HG03139 (cell line): ENCODE measurements around the gene ENTPD8.

Experiments
- ATAC-seq: cut with Tn5 transposase; IDR thresholded peaks from one replicate; pipeline ENCODE4 v1.9.1; 2021; ENCODE audit not compliant: unreplicated experiment

Gene ENTPD8

DNA sequence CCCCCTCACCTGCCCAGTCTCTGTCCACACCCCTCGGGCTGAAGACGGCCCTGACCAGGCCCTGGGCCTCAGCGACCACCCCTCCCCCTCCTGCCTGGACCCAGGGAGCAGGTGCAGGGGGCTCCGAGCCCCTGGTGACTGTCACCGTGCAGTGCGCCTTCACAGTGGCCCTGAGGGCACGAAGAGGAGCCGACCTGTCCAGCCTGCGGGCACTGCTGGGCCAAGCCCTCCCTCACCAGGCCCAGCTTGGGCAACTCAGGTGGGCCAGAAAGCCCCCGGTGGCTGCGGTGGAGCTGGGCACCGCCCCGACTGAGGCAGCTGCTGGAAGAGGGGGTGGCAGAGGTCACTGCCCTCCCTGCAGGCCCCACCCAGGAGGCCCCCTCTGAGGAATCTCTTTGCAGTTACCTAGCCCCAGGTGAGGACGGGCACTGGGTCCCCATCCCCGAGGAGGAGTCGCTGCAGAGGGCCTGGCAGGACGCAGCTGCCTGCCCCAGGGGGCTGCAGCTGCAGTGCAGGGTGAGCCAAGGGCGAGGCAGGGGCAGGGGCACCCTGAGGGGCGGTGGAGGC lies 7.7 kb downstream of the ENTPD8 start:
- ATAC-seq, result no peak

DNA sequence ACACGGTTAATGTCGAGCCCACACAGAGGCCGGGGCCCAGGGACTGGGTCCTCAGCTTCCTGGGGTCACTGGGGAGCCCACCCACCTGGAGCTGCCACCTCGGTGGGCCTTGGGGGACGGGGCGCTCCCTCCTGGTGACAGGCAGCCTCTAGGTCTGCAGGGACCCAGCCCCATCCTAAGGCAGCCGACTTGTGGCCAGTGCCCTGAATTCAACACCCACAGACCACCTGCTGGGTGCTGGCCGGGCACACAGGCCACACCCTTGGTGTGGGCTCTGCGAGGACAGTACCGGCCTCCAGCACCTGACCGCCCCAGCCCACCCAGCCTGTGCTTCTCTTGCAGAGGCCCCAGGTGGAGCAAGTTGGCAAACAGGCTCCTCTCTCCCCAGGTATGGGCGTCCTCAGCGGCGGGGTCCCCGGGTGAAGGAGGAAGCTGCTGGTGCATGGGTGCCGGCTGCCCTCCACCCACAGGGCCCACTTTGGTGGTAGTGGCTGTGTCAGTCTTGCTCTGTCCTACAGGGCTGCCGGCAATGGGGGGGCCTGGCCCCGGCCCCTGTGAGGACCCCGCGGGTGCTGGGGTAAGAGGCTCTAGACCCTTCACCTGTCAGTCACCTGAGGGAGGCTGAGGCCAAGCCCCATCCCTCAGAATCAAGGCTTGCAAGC lies 8.3 kb downstream of the ENTPD8 start:
- ATAC-seq, result no peak

DNA sequence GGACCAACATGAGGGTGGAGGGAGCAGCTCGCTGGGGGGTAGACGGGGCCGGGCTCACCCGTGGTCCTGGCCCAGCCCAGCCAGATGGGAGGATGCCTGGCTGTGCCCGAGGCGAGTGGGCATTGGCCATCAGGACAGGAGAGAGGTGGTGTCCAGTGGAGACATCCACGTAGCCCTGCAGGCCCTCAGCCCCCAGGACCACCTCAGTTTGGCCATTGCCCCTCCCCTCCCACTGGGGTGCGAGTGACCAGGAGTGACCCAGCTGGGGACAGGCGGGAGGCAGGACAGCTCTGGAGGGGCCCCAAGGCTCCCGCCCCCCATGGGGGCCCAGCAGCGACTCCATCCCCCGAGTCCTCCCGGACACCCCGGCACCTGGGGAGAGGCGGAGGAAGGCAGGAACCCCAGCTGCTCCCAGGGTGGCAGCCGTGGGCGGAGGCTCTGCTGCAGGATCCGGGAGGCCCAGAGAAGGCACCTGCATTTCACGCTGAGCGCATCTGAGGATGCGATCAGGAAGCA lies 9.7 kb downstream of the ENTPD8 start:
- ATAC-seq, result no peak

DNA sequence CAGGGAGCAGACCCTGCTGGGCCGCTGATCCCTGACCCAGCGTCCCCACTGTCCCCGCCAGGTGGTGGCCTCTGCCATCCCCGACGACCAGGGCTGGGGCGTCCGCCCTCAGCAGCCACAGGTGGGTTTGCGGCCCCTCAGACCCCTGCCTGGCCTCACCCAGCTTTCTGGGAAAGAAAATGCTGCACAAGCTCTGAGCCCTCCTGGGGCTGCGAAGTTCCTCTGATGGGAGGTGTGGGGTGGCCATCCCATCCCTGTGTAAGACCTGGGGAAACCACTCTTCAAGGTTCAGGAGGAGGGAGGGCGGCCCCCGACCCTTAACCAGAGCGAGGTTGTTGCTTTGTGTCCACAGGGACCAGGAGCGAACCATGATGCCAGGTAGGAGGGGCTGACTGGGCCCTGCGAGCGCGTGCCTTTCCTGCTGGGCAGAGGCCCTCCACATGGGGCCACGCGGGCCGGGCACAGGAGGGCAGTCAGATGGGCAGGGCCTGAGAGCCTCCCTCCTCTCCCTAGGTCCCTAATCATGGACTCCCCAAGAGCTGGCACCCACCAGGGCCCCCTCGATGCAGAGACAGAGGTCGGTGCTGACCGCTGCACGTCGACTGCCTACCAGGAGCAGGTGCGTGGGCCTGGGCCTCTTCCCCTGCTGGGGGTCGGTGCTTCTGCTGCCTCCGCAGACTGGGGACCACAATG lies 10.3 kb downstream of the ENTPD8 start:
- ATAC-seq, result no peak

DNA sequence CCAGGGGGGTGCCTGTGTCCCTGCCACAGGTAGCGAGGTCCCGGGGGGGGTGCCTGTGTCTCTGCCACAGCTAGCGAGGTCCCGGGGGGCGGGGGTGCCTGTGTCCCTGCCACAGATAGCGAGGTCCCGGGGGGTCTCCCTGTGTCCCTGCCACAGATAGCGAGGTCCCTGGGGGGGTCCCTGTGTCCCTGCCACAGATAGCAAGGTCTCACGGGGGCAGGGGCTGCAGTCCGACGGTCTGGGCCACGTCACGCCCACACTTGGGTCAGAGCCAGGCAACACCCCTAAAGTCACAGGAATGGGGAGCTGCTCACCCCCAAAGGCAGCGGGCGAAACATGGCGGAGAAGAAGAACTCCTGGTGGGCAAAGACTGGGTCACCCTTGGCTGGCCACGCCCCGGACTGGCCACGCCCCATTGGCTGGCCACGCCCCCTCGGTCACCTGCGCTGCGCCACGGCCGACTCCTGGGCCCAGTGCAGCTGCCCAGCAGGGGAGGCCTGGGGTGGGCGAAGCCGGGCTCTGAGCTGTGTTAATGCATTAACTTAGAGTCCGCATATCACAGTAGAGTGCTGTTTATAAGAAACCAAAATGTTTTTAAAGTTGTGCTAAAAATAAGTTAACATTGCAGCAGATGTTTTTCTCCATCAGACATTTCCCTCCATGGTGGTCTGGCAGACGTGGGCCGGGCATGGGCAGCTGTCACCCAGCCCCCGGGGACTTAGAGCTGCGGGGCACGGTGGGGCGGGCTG lies 11.0 kb downstream of the ENTPD8 start:
- ATAC-seq, result no peak

DNA sequence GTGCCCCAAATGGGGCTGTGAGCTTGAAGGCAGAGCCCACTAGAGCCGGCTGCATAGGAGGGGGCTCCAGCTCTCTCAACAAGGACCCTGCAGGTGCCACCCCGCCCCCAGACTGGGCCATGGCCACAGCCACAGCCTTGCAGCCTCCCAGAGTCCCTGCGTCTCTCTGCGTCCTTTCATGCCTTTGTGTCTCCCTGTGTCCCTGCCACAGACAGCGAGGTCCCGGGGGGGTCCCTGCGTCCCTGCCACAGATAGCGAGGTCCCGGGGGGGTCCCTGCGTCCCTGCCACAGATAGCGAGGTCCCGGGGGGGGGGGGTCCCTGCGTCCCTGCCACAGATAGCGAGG lies 11.6 kb downstream of the ENTPD8 start:
- ATAC-seq, result no peak

DNA sequence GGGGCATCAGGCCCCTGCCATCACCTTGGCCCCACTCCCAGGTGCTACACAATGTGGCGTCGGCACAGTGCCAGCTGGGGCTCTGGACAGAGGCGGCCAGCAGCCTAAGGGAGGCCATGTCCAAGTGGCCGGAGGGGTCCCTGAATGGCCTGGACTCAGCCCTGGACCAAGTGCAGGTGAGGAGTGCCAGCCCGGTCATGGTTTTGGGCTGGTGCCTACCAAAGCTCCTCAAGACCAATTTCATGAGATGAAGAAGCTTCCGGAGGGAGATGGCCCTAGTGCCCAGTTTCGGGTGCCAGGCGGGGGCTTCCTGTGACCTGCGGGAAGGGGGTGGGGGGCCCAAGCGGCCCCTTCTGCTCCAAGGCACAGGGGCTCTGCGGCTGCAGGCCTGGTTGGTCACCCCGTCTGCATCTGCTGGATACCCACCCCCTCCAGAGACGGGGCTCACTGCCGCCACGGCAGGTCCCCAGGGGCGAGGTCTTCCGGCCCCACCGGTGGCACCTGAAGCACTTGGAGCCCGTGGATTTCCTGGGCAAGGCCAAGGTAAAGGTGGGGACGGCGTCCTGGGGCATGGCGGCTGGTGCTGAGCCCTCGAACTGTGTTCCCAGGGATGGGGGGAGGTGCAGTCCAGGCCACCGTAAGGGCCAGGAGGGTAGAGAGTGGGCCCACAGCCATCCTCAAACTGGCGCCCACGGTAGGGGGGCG lies 12.2 kb downstream of the ENTPD8 start:
- ATAC-seq, result no peak

DNA sequence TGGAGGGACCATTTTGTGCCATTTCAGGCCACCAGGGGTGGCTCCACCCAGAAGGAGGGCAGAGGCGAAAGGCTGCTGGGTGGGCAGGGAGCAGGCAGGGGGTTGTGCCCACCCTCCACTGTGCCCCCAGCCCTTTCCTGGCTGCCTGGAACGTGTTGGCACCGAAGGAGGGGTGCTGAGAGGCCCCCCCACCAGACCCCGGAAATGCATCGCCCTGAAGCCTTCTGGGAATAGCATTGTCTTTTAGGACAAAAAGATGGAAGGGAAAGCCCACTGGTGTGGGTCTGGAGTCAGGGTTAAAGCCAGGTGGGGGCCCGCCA lies 12.9 kb downstream of the ENTPD8 start:
- no peak for ATAC-seq

DNA sequence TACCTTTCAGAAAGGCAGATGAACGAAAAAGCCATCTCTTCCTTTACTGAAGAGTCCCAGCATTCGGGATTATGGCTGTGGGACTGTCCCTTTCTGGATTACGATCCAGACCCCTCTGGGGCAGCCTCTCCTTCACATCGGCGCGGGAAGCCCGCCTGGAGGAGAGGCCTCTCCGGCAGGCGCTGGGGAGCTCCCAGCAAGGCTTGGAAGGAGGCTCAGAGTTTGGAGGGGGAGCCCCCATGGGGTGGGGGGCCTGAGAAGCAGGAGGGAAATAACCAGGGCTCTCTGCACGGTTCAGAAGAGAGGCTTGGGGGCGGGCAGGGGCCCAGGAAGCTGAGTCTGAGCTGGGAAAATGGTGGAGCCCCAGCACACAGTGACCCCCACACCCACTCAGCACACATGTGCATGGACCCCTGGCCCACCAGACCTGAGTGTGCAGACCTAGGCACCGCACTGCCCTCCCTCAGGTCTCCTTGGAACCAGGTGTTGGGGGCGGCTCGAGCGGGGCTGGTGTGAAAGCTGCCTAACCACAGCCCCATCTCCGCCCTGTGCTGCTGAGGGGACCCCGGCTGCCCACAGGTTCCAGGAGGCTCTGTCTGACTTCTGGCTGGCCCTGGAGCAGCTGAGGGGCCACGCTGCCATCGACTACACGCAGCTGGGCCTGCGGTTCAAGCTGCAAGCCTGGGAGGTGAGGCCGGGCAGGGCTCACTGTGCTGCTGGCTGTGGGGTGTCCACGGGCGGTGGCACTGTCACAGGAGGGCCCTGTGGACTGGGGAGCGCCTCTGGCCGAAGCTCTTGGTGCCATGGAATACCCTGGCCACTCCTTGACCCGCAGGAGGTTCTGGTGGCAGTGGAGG lies 13.5 kb downstream of the ENTPD8 start:
- ATAC-seq, result no peak

DNA sequence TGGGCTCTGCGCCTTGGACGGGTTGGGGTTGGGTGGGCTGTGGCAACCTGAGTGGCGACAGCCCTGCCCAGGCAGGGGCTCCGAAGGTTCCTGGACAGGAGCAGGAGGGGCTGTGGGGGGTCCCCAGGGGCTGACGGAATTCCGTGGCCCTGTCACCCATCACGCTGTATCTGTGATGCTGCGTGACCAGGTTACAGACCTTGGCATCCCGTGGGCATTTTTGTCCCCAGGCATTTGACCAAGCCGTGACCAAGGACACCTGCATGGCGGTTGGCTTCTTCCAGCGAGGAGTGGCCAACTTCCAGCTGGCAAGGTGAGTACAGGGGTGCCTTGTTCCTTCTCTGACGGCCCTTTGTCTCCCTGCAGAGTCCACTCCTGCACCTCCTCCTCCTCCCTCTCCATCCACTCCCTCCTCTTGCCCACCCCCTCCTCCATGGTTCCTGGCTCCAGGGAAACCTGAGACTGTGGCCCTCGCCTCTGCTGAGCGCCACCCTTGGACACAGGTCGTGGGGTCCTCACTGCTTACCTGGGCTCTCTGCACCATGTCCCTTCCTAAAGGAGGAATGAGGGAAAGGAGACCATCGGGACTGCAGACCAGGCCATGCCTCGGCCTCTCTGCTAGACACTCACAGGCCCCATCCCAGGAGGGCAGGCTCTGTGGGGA lies 15.0 kb downstream of the ENTPD8 start:
- ATAC-seq, result no peak

DNA sequence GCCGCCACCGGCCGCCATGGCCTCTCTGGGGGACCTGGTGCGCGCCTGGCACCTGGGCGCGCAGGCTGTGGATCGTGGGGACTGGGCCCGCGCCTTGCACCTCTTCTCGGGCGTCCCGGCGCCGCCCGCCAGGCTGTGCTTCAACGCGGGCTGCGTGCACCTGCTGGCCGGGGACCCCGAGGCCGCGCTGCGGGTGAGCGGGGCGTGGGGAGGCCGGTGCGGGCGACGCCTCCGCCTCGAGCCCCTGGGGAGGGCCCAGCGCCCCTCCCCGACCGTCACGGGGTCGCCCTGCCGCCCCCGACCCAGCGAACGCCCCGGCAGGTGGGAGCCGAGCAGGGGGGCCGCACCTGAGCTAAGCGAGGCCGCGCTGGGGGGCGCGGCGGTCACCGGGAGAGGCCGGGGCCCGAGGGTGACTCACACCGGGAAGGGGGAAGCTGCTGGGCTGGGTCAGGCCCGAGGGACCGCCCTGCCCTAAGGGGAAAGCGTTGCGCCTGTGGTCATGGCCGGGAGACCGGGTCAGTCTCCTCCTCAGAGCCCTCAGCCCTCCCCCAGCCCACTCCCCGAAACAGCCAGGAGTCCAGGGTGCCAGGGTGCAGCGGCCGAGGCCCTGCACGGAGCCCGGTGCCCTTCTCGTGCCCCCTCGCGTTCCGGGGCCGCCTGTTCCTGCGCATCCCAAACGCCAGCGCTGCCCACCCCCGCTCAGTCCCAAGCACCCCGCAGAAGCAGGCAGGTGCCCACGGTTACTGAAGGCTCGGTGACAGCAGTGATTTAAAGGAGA lies 17.5 kb downstream of the ENTPD8 start:
- peak; percentile 7 for ATAC-seq

DNA sequence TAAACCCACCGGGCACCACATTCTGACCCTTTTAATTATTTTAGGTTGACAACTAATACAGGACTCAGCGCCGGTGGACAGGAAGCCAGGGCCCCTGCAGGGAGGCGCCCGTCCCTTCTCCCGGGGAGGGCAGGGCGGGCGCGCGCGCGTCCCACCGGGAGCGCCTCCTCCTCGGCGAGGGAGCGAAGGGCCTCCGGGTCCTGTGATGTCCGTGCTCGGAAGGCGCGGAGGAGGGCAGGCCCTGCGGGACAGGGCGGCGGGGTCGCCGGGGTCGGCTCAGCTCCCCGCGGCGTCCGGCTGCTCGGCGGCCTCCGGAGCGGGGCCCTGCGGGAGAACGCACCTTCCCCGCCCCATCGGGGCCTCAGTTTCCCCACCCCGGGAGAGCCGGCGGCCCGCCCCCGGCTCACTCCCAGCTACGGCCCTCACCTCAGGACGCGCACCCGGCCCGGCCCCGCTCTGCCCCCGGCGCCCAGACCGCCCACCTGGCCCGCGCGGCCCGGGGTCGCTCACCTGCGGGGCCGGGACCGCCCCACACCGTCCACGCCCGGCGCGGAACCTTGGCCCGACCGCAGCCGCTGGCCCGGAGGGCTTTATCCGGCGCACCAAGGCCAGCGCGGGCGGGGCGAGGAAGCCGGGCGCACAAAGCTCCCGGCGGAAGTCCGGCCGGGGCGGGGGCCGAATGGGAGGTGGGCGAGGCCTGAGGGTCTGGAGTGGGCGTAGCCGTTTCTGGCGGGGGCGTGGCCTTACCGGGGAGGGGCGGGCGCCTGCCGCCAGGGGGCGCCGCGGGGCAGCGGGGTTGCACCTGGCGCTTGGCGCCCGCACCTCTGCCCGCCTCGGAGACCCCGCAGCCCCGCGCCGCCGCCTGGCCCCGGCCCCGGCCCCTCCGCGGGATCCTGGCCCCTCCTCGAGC lies 18.3 kb downstream of the ENTPD8 start, which contains the start of the genes EXD3 and NOXA1:
TSS of gene EXD3 (minus strand) at position 559 of the 910 bp plus-strand sequence. CDS start 27,805 bp downstream, outside the sequence.
TSS of gene NOXA1 (plus strand) at position 790 of the 910 bp plus-strand sequence. CDS start 137 bp downstream, outside the sequence.
- ATAC-seq, result peak; percentile 82

DNA sequence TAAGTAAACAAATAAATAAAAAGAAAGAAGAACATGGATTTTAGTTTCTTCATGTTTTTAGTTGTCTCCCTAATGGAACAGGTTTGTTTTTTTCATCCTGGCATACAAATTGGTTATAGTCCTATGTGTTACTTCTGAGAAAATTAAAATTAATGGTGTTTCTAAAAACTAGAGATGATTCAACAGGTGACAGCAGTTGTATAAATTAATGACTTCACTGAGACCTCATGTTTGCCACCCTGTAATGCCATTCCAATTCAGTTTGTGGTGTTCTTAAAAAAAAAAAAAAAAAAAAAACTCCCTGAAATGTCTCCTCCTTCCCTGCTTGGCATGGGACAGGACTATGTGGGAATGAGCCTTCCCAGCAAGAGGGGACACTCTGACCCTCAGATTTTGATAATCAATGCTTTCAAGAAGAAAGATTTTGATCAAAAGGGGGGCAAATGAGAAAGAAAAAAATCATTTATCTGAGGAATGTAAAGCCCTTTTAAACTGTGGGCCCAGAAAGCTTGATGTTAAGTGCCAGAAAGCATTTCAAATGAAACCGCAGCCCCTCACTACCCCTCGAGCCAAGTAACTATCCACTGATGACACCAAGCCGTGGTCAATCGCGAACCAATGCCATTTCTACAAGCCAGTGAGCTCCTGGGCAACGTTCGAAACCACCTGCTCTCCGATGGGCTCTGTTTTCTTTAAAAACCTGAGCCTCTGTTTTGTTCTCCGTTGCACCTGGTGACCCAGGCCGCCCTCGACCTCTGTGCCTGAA lies 19.1 kb downstream of the ENTPD8 start:
- no peak for ATAC-seq

DNA sequence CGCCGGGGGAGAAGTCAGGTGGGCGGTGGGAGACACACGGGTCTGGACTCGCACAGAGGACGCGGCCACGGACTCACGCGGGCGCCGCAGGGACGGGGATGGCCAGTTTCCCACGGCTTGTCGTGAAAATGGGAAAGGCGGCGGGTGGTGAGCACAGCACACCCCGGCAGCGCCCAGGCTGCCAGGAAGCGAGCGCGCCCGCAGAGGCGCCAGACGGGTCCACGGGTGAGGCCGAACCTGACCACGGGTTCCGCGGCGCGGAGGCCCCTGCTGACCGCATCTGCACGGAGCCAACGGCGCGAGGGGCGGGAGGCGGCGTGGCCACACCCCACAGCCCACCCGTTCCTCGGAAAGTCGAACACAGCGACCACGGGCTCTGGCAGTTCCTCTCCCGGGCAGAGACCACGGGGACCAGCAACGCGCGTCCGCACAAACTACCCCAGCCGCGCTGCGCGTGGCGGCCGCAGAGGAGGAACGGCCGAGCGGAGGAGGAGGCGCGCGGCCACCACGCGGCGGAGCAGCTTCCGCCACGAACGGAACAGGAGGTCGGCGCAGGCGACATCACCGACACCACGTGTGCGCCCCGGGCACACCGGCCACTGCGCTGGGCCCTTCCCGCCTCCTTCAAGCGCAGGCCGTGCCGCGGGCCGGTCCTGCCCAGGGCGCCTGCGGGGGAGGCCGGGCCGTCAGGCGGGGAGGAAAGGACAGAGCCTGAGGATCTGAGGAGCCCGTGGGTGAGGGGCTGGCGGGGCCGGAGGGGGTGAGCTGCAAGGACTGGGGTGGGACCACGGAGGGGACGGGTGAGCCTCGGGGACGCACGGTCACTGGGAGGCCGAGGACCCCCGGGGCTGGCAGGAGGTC lies 23.8 kb downstream of the ENTPD8 start:
- ATAC-seq, result no peak

DNA sequence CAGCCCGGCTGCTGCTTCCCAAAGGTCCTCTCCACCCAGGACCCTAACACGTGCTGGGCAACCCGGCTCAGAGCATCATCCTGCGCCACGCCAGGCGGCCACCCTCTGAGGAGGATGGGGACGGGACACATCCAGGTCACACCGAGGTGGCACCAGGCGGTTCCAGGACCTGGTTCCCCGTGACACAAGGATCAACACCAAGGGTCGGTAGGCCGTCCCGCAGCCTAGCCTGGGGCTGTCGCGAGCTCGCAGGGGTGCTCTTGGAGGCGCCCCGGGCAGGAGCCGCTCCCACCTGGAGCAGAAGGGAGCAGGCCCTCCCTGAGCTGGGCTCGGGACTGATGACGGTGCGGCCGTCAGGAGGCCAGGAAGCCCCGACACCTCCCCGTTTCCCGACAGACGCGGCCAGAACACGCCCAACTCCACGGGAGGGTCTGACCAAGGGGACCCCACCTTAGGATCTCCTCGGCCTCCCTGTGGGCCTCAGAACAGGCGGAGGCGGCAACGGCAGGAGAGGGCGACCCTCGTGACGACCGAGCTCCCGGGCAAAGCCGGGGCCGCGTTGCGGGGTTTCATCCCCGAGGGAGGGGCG lies 24.5 kb downstream of the ENTPD8 start:
- no peak for ATAC-seq
